SU-DHL-6 (cell line): Measurements from ENCODE around the gene SEPTIN12.

ENCODE experiments used
- H2AFZ ChIP-seq: fragments of 200-600 bp; sonication (generic); 2 replicates; pipeline ENCODE4 v1.6.1; 2014; ENCODE audit warnings: low read depth, mild to moderate bottlenecking, moderate library complexity, mixed read lengths, antibody characterized with exemption, low read length; ENCODE audit not compliant: severe bottlenecking
- H3F3A ChIP-seq: fragments of 200-600 bp; shearing (Covaris generic); 2 replicates; pipeline ENCODE4 v1.6.0; 2016; ENCODE audit warnings: antibody characterized with exemption, mild to moderate bottlenecking; ENCODE audit not compliant: insufficient read depth
- H3K27ac ChIP-seq: fragments of 200-600 bp; sonication (generic); 2 replicates; pipeline ENCODE4 v1.5.1; 2016; ENCODE audit warnings: low read depth, mild to moderate bottlenecking, low read length, moderate library complexity, mixed read lengths
- H3K27me3 ChIP-seq: fragments of 200-600 bp; sonication (generic), shearing (Covaris generic); 2 replicates; pipeline ENCODE4 v1.6.0; 2014; ENCODE audit warnings: mild to moderate bottlenecking, low read length
- H3K36me3 ChIP-seq: fragments of 200-600 bp; sonication (generic); 2 replicates; pipeline ENCODE4 v1.6.1; 2014; ENCODE audit warnings: mild to moderate bottlenecking, low read length, mixed read lengths
- H3K4me2 ChIP-seq: fragments of 300-600, 200-600 bp; shearing (Covaris generic), sonication (generic); 2 replicates; pipeline ENCODE4 v1.6.0; 2014; ENCODE audit warnings: low read length, low read depth, mild to moderate bottlenecking; ENCODE audit not compliant: poor library complexity, severe bottlenecking
- H3K4me3 ChIP-seq: fragments of 200-600 bp; sonication (generic); 2 replicates; pipeline ENCODE4 v1.5.1; 2014; ENCODE audit warnings: antibody characterized with exemption, low read length, mild to moderate bottlenecking, mixed read lengths; ENCODE audit not compliant: insufficient read depth, poor library complexity, severe bottlenecking
- H3K79me2 ChIP-seq: fragments of 200-600 bp; sonication (generic); 2 replicates; pipeline ENCODE4 v1.6.1; 2014; ENCODE audit warnings: mild to moderate bottlenecking, low read length, moderate library complexity; ENCODE audit not compliant: insufficient read depth
- H3K9ac ChIP-seq: fragments of 200-600 bp; sonication (generic); 2 replicates; pipeline ENCODE4 v1.7.0; 2014; ENCODE audit warnings: mild to moderate bottlenecking, low read length
- H3K9me2 ChIP-seq: fragments of 200-600 bp; sonication (generic); replicated peaks from 2 replicates; pipeline ENCODE4 v1.6.1; 2014; ENCODE audit warnings: low read length; ENCODE audit not compliant: insufficient read depth
- H3K9me3 ChIP-seq: fragments of 200-600 bp; sonication (generic); 2 replicates; pipeline ENCODE4 v1.6.1; 2014; ENCODE audit warnings: low read length, mixed read lengths; ENCODE audit not compliant: insufficient read depth
- H4K20me1 ChIP-seq: fragments of 200-600 bp; sonication (generic); 2 replicates; pipeline ENCODE4 v1.6.1; 2014; ENCODE audit warnings: low read depth, mild to moderate bottlenecking, antibody characterized with exemption, low read length, moderate library complexity, mixed read lengths
- EZH2phosphoT487 ChIP-seq: fragments of 200-600 bp; sonication (generic), shearing (Covaris generic); conservative IDR thresholded peaks from 2 replicates; pipeline ENCODE4 v1.6.1; 2018; ENCODE audit warnings: mild to moderate bottlenecking, antibody characterized with exemption, low read length, moderate library complexity, mixed read lengths
- TF ChIP-seq, protein P1 (sequence below): fragments of 200-600 bp; sonication (generic); IDR thresholded peaks from one replicate; pipeline ENCODE4 v1.5.1; 2017; ENCODE audit warnings: antibody characterized with exemption, mild to moderate bottlenecking, low read length, moderate library complexity; ENCODE audit not compliant: insufficient read depth, poor library complexity, severe bottlenecking

Gene SEPTIN12

DNA sequence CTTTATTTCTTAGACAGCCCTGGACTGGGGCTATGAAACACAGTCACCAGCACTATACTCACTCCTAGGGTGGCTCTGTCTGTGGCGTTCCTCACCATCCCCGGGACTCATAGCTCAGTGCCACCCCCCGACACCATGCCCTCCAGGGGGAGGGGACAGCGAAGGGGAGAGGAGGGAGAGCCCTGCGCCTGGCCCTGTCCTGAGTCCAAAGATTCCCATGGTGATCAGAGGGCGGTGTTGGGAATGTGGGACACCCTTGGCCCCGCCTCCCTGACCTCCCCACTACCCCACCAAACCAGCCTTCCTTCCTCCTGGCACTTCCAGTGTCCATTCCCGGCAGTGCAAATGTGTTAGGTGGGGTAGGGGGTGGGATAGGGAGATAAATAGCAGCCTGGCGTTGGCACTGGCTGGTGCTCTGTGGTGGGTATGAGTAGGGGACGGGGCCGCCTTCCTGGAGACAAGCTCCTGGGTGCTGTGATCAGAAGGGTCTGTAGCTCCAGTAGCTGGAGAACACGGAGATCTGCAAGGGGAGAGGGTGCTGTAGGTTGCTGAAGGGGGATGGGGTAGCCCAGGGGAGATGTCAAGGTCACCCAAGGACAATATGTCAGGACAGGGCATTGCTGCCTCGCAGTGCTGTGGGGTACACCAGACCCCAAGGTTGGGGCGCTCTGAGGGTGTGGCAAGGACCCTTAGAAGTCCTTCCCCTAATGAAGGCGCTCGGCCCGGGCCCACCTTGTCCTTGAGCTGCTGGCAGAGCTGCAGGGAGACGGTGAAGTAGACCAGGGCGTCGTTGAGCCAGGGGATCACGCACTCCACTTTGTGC lies 9.0 kb upstream of the SEPTIN12 start:
- H4K20me1 ChIP-seq = no peaks in the 10 kb centered on the region
- H3K9me2 ChIP-seq = no peaks in the 10 kb centered on the region
- 0 out of 2 replicates have a peak, but pooled peaks cover 2% of the 10 kb centered on the region for H3F3A ChIP-seq
- no peak for TF ChIP-seq EZH2phosphoT487
- TF ChIP-seq, protein P1, sequence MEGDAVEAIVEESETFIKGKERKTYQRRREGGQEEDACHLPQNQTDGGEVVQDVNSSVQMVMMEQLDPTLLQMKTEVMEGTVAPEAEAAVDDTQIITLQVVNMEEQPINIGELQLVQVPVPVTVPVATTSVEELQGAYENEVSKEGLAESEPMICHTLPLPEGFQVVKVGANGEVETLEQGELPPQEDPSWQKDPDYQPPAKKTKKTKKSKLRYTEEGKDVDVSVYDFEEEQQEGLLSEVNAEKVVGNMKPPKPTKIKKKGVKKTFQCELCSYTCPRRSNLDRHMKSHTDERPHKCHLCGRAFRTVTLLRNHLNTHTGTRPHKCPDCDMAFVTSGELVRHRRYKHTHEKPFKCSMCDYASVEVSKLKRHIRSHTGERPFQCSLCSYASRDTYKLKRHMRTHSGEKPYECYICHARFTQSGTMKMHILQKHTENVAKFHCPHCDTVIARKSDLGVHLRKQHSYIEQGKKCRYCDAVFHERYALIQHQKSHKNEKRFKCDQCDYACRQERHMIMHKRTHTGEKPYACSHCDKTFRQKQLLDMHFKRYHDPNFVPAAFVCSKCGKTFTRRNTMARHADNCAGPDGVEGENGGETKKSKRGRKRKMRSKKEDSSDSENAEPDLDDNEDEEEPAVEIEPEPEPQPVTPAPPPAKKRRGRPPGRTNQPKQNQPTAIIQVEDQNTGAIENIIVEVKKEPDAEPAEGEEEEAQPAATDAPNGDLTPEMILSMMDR = no peak
- H3K27me3 ChIP-seq = no peaks in the 10 kb centered on the region
- no peaks in the 10 kb centered on the region for H3K79me2 ChIP-seq
- H3K4me3 ChIP-seq = no peak overlapping the region
- no peak overlapping the region for H3K4me2 ChIP-seq
- H3K36me3 ChIP-seq = no peaks in the 10 kb centered on the region
- no peak overlapping the region for H2AFZ ChIP-seq
- no peak overlapping the region for H3K27ac ChIP-seq
- no peak overlapping the region for H3K9ac ChIP-seq
- no peaks in the 10 kb centered on the region for H3K9me3 ChIP-seq

DNA sequence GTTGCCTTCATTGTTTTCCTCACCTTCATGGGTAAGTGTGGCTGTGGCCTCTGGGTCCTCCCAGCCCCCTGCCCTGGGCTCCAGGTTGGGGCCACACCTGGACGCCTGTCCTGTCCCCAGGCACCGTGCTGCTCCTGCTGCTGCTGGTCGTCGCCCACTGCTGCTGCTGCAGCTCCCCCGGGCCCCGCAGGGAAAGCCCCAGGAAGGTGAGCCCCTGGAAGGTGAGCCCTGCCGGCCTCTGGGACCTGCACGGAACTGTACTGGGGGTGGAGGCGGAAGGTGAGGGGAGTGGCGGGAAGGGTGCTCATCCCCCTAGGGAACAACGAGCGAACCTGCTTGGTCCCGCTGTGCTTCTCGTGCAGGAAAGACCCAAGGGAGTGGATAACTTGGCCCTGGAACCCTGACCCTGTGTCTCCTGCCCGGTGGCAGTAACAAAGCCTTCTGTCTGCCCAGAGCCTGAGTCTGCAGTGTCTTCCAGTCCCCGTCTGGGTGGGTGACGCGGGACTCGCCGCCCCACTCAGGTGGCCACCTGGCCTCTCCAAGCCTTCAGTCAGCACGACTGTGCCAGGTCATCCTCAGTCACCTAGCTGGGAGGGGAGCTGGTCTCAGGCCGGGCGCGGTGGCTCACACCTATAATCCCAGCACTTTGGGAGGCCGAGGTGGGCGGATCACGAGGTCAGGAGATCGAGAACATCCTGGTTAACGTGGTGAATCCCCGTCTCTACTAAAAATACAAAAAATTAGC lies 7.9 kb upstream of the SEPTIN12 start:
- no peaks in the 10 kb centered on the region for H3K27me3 ChIP-seq
- no peaks in the 10 kb centered on the region for H3F3A ChIP-seq
- no peaks in the 10 kb centered on the region for H3K9me3 ChIP-seq
- H3K36me3 ChIP-seq = no peaks in the 10 kb centered on the region
- no peak overlapping the region for H3K9ac ChIP-seq
- H3K9me2 ChIP-seq = no peaks in the 10 kb centered on the region
- no peak for TF ChIP-seq EZH2phosphoT487
- TF ChIP-seq, protein P1 = no peak
- no peak overlapping the region for H3K4me3 ChIP-seq
- H3K79me2 ChIP-seq = no peaks in the 10 kb centered on the region
- no peak overlapping the region for H3K27ac ChIP-seq
- no peak overlapping the region for H3K4me2 ChIP-seq
- H4K20me1 ChIP-seq = no peaks in the 10 kb centered on the region
- H2AFZ ChIP-seq = no peak overlapping the region

DNA sequence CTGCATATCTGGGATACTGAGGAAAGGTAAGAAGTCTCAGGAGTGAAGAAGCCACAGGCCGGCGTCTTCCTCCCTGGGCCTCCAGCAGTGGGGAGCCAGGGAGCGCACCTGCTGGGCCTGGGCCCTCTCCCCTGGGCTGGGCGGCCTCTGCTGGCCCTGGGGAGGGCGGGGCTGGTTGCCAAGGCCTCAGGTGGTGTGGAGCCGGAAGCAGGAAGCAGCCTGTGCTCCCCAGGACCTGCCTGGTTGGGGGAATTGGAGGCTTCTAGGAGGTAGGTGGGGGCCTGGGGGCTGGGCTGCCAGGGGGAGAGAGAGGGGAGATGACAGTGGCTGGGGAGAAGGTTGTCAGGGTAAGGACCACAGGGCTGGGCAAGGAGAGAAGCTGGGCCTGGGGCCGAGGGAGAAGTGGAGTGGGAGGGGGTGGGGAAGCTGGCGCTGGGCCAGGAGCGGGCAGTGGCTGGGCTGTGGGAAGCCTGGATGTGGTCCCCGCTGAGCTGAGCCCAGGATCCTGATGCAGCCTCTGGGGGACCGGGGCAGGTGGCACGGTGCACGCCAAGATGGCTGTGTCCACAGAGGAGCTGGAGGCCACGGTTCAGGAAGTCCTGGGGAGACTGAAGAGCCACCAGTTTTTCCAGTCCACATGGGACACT lies 7.2 kb upstream of the SEPTIN12 start, which contains the start of gene SMIM22:
SMIM22 (plus strand) TSS at position 189 of the 647 bp plus-strand sequence; CDS start at position 555, 366 bp downstream.
- Histone ChIP-seq H3K27me3 (no peaks in the 10 kb centered on the region), H4K20me1 (no peaks in the 10 kb centered on the region), H3K9ac (no peak within 1 kb of the TSS), H3K9me3 (no peaks in the 10 kb centered on the region), H3K79me2 (no peaks in the 10 kb centered on the region), H3K9me2 (no peaks in the 10 kb centered on the region), H3K4me3 (no peak within 1 kb of the TSS), H2AFZ (no peak within 1 kb of the TSS), H3F3A (no peaks in the 10 kb centered on the region), H3K4me2 (no peak within 1 kb of the TSS), H3K27ac (no peak within 1 kb of the TSS), H3K36me3 (no peaks in the 10 kb centered on the region)
- no peak for TF ChIP-seq EZH2phosphoT487
- TF ChIP-seq, protein P1 = no peak
